GM23248 (cell line): ENCODE measurements around the gene OR13J1. TPM values are rescaled to one million over a fixed set of nuclear protein-coding genes. Genes with fewer than 3 reads are reported as not detected.
"Not testable (repeated sequence)": the region's sequence is repeated elsewhere in the genome, so short reads cannot be mapped to it uniquely, and the experiment has no call there.

ENCODE experiments used
- DNase-seq: peaks from one replicate; pipeline ENCODE4 v3.0.0-alpha.2; 2015
- H2AFZ ChIP-seq: fragments of 200-600 bp; sonication (generic); 2 replicates; pipeline ENCODE4 v1.6.1; 2016; ENCODE audit warnings: antibody characterized with exemption
- H3F3A ChIP-seq: fragments of 200-600 bp; sonication (generic); 2 replicates; pipeline ENCODE4 v1.6.1; 2016; ENCODE audit warnings: mild to moderate bottlenecking, antibody characterized with exemption, mixed run types; ENCODE audit not compliant: insufficient read depth
- H3K27ac ChIP-seq: fragments of 200-600 bp; sonication (generic); 2 replicates; pipeline ENCODE4 v1.5.1; 2016; ENCODE audit warnings: mild to moderate bottlenecking
- H3K27me3 ChIP-seq: fragments of 200-600 bp; sonication (generic); replicated peaks from 2 replicates; pipeline ENCODE4 v1.6.1; 2016; ENCODE audit warnings: mild to moderate bottlenecking; ENCODE audit not compliant: insufficient read depth
- H3K36me3 ChIP-seq: fragments of 200-600 bp; sonication (generic); 2 replicates; pipeline ENCODE4 v1.6.1; 2016; ENCODE audit warnings: low read depth, mild to moderate bottlenecking
- H3K4me1 ChIP-seq: fragments of 200-600 bp; sonication (generic); 2 replicates; pipeline ENCODE4 v1.6.1; 2016; ENCODE audit warnings: mild to moderate bottlenecking; ENCODE audit not compliant: insufficient read depth
- H3K4me2 ChIP-seq: fragments of 200-600 bp; sonication (generic); one replicate; pipeline ENCODE4 v1.6.1; 2016; ENCODE audit warnings: mild to moderate bottlenecking; ENCODE audit not compliant: unreplicated experiment
- H3K4me3 ChIP-seq: fragments of 200-600 bp; sonication (generic); 2 replicates; pipeline ENCODE4 v1.5.1; 2016; ENCODE audit warnings: mild to moderate bottlenecking
- H3K79me2 ChIP-seq: fragments of 200-600 bp; sonication (generic); 2 replicates; pipeline ENCODE4 v1.6.1; 2016; ENCODE audit warnings: mild to moderate bottlenecking; ENCODE audit not compliant: insufficient read depth
- H3K9ac ChIP-seq: fragments of 200-600 bp; sonication (generic); 2 replicates; pipeline ENCODE4 v1.6.1; 2016; ENCODE audit warnings: mild to moderate bottlenecking
- H3K9me2 ChIP-seq: fragments of 200-600 bp; sonication (generic); 2 replicates; pipeline ENCODE4 v1.6.1; 2016; ENCODE audit warnings: mixed run types, mild to moderate bottlenecking, moderate library complexity; ENCODE audit not compliant: insufficient read depth
- H3K9me3 ChIP-seq: fragments of 200-600 bp; sonication (generic); one replicate; pipeline ENCODE4 v1.6.1; 2017; ENCODE audit warnings: low read depth
- H4K20me1 ChIP-seq: fragments of 200-600 bp; sonication (generic); 2 replicates; pipeline ENCODE4 v1.6.0; 2016; ENCODE audit not compliant: insufficient read depth
- EZH2 ChIP-seq: fragments of 200-600 bp; sonication (generic); IDR thresholded peaks from 2 replicates; pipeline ENCODE4 v1.6.1; 2018; ENCODE audit warnings: antibody characterized with exemption, mild to moderate bottlenecking; ENCODE audit not compliant: insufficient read depth, poor library complexity, severe bottlenecking
- EZH2phosphoT487 ChIP-seq: fragments of 200-600 bp; sonication (generic); IDR thresholded peaks from 2 replicates; pipeline ENCODE4 v1.6.1; 2018; ENCODE audit warnings: antibody characterized with exemption, moderate library complexity, mild to moderate bottlenecking, low read depth; ENCODE audit not compliant: insufficient read depth
- WGBS, 2 experiments: methylation state at CpG; one replicate each; pipeline ENCODE4 v1.1.6; 2015 to 2017; ENCODE audit warnings: low lambda C conversion rate in 2 of 2, low coverage in 1 of 2; ENCODE audit errors: missing lambda C conversion rate in 2 of 2; 5-methylcytosine and 5-hydroxymethylcytosine counted together
- in situ Hi-C: fragments of 300-500 bp; cut with MboI; formaldehyde crosslinking; loops from 2 replicates; pipeline ENCODE4 v1.15.0; 2020
- polyA plus RNA-seq: library from polyadenylated mRNA; unstranded; fragments of >200 nt; fragmentation: Nextera tagmentation; extraction: Ambion mirVana; gene quantifications from 2 replicates; pipeline ENCODE4 v1.2.1, GENCODE V29; 2016
- total RNA-seq: library from RNA; depleted of rRNA; stranded (reverse); fragments of >200 nt; shearing (Covaris generic); gene quantifications from 2 replicates; pipeline ENCODE4 v1.2.3, GENCODE V29; 2014

OR13J1 gene
- total and polyA plus RNA-seq, 2 experiments from 2014 or later: not detected

DNA sequence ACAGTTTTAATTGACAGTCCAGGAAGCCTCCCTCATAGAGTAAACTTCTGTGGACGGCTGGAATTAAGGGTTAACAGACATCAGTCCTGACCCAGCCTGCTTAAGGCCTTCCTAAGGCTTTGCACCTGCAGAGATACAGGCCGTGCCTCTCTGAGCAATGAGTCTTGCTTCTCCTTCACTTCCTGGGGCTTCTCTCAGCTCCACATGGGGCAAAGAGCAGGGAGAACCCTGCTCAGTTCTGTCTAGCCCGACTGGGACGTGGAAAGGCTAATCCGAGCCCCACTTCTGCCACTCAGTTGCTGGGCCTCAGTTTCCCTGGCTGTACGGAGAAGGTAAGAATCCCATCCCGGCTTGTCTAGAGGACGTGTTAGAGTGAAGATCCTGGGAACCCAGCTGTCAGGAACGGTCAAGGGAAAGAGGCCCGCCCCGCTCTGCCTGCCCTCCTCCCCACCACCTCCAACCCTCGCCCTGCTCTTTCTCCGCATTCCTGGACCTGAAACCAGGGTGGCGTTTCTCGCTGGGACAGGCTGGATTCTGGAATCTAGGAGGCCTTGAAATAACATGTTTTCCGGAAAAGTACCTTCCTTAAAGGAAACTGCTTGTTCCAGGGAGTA is 45.6 kb upstream of the OR13J1 start:
- H3K9me2 ChIP-seq: no peaks in the 10 kb centered on the region
- H3K36me3 ChIP-seq: no peaks in the 10 kb centered on the region
- H3K9me3 ChIP-seq: no peaks in the 10 kb centered on the region
- no peaks in the 10 kb centered on the region for H3K79me2 ChIP-seq
- no peak overlapping the region for H3K27ac ChIP-seq
- TF ChIP-seq EZH2 (no peak), EZH2phosphoT487 (no peak)
- H3K4me3 ChIP-seq: no peak overlapping the region
- no peak overlapping the region for H3K4me2 ChIP-seq
- peaks cover 13% of the 10 kb centered on the region for H3F3A ChIP-seq
- 85 to 86% methylated on average over 16 of the region's 16 CpGs for WGBS, 2 experiments
- H3K27me3 ChIP-seq: no peaks in the 10 kb centered on the region
- peaks cover 6% of the 10 kb centered on the region; the same call in 1 of the 2 replicates for H3K4me1 ChIP-seq
- in situ Hi-C loops: no loop called here
- DNase-seq: no peak
- H3K9ac ChIP-seq: no peak overlapping the region
- H2AFZ ChIP-seq: no peak overlapping the region
- H4K20me1 ChIP-seq: no peaks in the 10 kb centered on the region

DNA sequence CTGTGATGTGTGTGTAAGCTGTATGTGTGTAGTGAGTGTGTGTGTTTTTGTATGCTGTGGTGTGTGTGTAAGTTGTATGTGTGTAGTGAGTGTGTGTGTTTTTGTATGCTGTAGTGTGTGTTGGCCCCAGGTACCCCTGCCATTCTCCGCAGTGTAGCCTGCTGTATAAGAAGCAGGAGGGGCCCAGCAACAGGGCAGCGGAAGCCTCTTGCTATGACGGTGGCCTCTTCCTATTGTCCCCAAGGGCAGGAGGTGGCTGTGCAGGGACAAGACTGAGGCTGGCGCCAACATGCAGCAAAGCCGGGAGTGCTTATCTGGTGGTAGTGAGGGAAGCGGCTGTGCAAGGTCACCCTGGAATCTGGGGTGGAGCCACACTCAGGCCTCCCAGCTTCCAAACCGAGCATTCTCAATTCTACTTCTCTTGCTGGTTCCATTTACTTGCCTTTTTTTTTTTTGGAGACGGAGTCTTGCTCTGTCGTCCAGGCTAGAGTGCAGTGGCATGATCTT is 44.2 kb upstream of the OR13J1 start:
- Histone ChIP-seq H3K9ac (no peak overlapping the region), H2AFZ (peak overlapping the region; percentile 46), H3K4me2 (no peak overlapping the region), H3K4me1 (peaks cover 4% of the 10 kb centered on the region; the same call in 1 of the 2 replicates), H3F3A (peaks cover 13% of the 10 kb centered on the region), H3K79me2 (no peaks in the 10 kb centered on the region), H3K9me2 (no peaks in the 10 kb centered on the region), H3K4me3 (no peak overlapping the region), H3K27ac (no peak overlapping the region), H4K20me1 (no peaks in the 10 kb centered on the region), H3K36me3 (no peaks in the 10 kb centered on the region), H3K27me3 (no peaks in the 10 kb centered on the region), H3K9me3 (no peaks in the 10 kb centered on the region)
- in situ Hi-C loops: no loop called here
- 47 to 52% methylated on average over 9 of the region's 9 CpGs for WGBS, 2 experiments
- no peak for TF ChIP-seq EZH2phosphoT487
- peak; percentile 61 for DNase-seq

DNA sequence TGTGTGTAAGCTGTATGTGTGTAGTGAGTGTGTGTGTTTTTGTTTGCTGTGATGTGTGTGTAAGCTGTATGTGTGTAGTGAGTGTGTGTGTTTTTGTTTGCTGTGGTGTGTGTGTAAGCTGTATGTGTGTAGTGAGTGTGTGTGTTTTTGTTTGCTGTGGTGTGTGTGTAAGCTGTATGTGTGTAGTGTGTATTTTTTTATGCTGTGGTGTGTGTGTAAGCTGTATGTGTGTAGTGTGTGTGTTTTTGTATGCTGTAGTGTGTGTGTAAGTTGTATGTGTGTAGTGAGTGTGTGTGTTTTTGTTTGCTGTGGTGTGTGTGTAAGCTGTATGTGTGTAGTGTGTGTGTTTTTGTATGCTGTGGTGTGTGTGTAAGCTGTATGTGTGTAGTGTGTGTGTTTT is 43.2 kb upstream of the OR13J1 start:
- H3K79me2 ChIP-seq, H3K27me3 ChIP-seq, in situ Hi-C loops, H3K36me3 ChIP-seq, H2AFZ ChIP-seq, H3K9me2 ChIP-seq, H3K9me3 ChIP-seq, H3K4me3 ChIP-seq, H3K9ac ChIP-seq, H3K4me2 ChIP-seq, H4K20me1 ChIP-seq, H3K27ac ChIP-seq, DNase-seq: not testable (repeated sequence)
- H3K4me1 ChIP-seq: peaks cover 14% of the 10 kb centered on the region
- H3F3A ChIP-seq: peaks cover 17% of the 10 kb centered on the region

DNA sequence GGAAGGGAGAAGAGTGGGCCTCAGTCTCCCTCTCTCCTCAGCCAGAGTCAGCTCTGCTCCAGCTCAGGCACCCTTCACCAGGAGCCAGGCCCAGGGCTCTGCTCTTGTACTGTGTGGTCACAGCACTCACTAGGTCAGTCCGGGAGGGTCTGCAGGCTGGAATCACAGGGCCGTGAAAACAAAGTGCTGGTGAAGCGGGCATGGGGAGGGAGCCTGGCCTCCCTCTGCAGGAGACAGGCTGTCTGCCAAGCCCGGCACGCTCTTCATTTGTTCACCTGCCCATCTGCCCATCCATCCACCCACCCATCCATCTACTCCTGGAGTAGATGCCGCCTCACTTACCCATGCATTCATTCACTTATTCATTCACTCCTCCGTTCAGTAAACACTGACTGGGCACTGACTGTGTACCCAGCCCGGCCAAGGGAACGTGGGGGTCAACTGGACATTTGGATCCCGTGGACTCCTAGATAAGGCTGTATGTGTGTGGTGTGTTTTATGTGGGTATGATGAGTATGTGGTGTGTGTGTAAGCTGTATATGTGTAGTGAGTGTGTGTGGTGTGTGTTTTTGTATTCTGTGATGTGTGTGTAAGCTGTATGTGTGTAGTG is 42.7 kb upstream of the OR13J1 start:
- Histone ChIP-seq H3K36me3 (no peaks in the 10 kb centered on the region), H2AFZ (no peak overlapping the region), H3K9me2 (no peaks in the 10 kb centered on the region), H3K4me3 (no peak overlapping the region), H3F3A (peaks cover 22% of the 10 kb centered on the region), H3K79me2 (no peaks in the 10 kb centered on the region), H3K9ac (no peak overlapping the region), H3K4me1 (peaks cover 19% of the 10 kb centered on the region), H3K27me3 (no peaks in the 10 kb centered on the region), H3K4me2 (no peak overlapping the region), H3K9me3 (no peaks in the 10 kb centered on the region), H4K20me1 (no peaks in the 10 kb centered on the region), H3K27ac (no peak overlapping the region)
- TF ChIP-seq EZH2phosphoT487 (no peak), EZH2 (no peak)
- WGBS, 2 experiments: 83 to 85% methylated on average over 10 of the region's 10 CpGs
- in situ Hi-C loops: no loop called here
- DNase-seq: no peak

DNA sequence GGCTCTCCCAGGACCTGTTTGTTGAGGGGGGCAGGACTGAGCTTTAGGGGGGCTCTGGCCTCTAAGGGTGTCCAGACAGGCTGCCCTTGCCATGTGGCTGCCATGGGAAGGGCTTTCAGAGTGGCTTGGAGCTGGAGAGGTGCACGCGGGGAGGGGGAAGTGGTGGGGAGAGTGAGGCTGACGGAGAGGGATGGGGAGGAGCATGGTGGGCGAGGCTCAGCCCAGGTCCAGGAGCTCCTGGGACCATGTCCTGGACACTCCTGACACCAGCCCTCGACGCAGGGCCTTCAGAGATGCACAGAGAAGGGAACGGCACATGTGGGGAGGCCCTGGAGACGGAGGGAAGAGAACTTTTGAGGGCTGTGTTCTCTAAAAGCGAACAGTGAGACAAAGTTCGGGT is 41.5 kb upstream of the OR13J1 start:
- no peaks in the 10 kb centered on the region for H3K36me3 ChIP-seq
- H3K9me3 ChIP-seq: no peaks in the 10 kb centered on the region
- no peaks in the 10 kb centered on the region for H3K9me2 ChIP-seq
- H3F3A ChIP-seq: peaks cover 34% of the 10 kb centered on the region
- no peak overlapping the region for H2AFZ ChIP-seq
- no peaks in the 10 kb centered on the region for H3K79me2 ChIP-seq
- DNase-seq: no peak
- in situ Hi-C loops: no loop called here
- no peaks in the 10 kb centered on the region for H3K27me3 ChIP-seq
- peaks cover 31% of the 10 kb centered on the region for H3K4me1 ChIP-seq
- H3K9ac ChIP-seq: no peak overlapping the region
- WGBS, 2 experiments: 75 to 84% methylated on average over 9 to 10 of the region's 10 CpGs
- no peak overlapping the region for H3K4me3 ChIP-seq
- no peak for TF ChIP-seq EZH2
- TF ChIP-seq EZH2phosphoT487: no peak
- no peak overlapping the region for H3K4me2 ChIP-seq
- no peak overlapping the region for H3K27ac ChIP-seq
- H4K20me1 ChIP-seq: no peaks in the 10 kb centered on the region
